HepG2 (cell line): ENCODE data around the gene NUBPL. TPM values are rescaled to one million over a fixed set of nuclear protein-coding genes. Genes with fewer than 3 reads are reported as not detected.

Experiments used
- ATAC-seq: fragments of 200-7000 bp; cut with Tn5 transposase; 3 replicates; pipeline ENCODE4 v1.9.1; 2020; ENCODE audit warnings: mild to moderate bottlenecking, moderate library complexity
- BruUV-seq: library from RNA; stranded (reverse); fragments of 400-500 nt; replicated peaks from 2 replicates; lab custom pipeline; 2021; lab: Mats Ljungman, UMichigan
- CTCF ChIA-PET: fragments of 300-600 bp; formaldehyde crosslinking; extraction: SDS; loops from one replicate; lab custom pipeline; 2021; ENCODE audit warnings: low total read pairs, inconsistent platforms, low intra/inter-chr PET ratio; lab: Yijun Ruan, JAX
- POLR2A ChIA-PET: fragments of 350-600 bp; sonication (Branson Sonifier 250); formaldehyde crosslinking; loops from one replicate; lab custom pipeline; 2020; ENCODE audit warnings: antibody characterized with exemption, inconsistent platforms; lab: Yijun Ruan, JAX
- DNase-seq: peaks from one replicate; pipeline ENCODE4 v3.0.0-alpha.2; 2015; ENCODE audit warnings: low spot score
- FAIRE-seq: peaks from 3 replicates; lab custom pipeline; 2011; peaks lifted over from hg19 to GRCh38; lab: Jason Lieb, UNC
- H2AFZ ChIP-seq: one replicate; pipeline ENCODE4 v1.6.1; 2011; ENCODE audit warnings: low read length, inconsistent platforms
- H3K27ac ChIP-seq: fragments of 300-600 bp; 3 replicates; pipeline ENCODE4 v1.8.0; 2011; ENCODE audit warnings: mixed run types, mild to moderate bottlenecking, mixed read lengths, low read length, inconsistent platforms; ENCODE audit not compliant: insufficient read depth; ENCODE audit errors: extremely low read length
- H3K27me3 ChIP-seq, 2 experiments: fragments of 200-600 bp in 1 of 2; 2 replicates in 1 of 2; 3 replicates in 1 of 2; pipeline versions ENCODE4 v1.6.0 to v1.8.0; 2011; ENCODE audit warnings: low read length in 2 of 2, mild to moderate bottlenecking in 2 of 2, moderate library complexity in 2 of 2, inconsistent platforms in 1 of 2; ENCODE audit not compliant: insufficient read depth in 2 of 2, control insufficient read depth in 1 of 2
- H3K36me3 ChIP-seq, 2 experiments: fragments of 200-600 bp in 1 of 2; replicated peaks in 1 of 2; 2 replicates in 1 of 2; 3 replicates in 1 of 2; pipeline versions ENCODE4 v1.5.1 to v1.8.0; 2011; ENCODE audit warnings: low read length in 2 of 2, inconsistent platforms in 1 of 2; ENCODE audit not compliant: insufficient read depth in 2 of 2, control insufficient read depth in 1 of 2
- H3K4me1 ChIP-seq: 2 replicates; pipeline ENCODE4 v1.5.1; 2012; ENCODE audit warnings: low read length, inconsistent platforms; ENCODE audit not compliant: insufficient read depth
- H3K4me2 ChIP-seq: 2 replicates; pipeline ENCODE4 v1.6.0; 2011; ENCODE audit warnings: low read depth, low read length, inconsistent platforms
- H3K4me3 ChIP-seq, 3 experiments: fragments of 200-600 bp in 1 of 3; sonication (generic), shearing (Covaris generic) in 1 of 3; replicated peaks in 1 of 3; 2 replicates each; pipeline ENCODE4 v1.5.1; 2011 to 2016; ENCODE audit warnings: low read length in 3 of 3, inconsistent platforms in 2 of 3, low read depth in 2 of 3, mild to moderate bottlenecking in 2 of 3, control low read depth in 1 of 3, mixed read lengths in 1 of 3; ENCODE audit not compliant: insufficient read depth in 1 of 3
- H3K79me2 ChIP-seq: one replicate; pipeline ENCODE4 v1.6.1; 2011; ENCODE audit warnings: low read length, inconsistent platforms; ENCODE audit not compliant: insufficient read depth
- H3K9ac ChIP-seq: 2 replicates; pipeline ENCODE4 v1.6.0; 2011; ENCODE audit warnings: mild to moderate bottlenecking, low read depth, low read length, inconsistent platforms; ENCODE audit not compliant: insufficient read depth
- H3K9me3 ChIP-seq: 2 replicates; pipeline ENCODE4 v1.5.1; 2012; ENCODE audit warnings: mild to moderate bottlenecking, low read length
- H4K20me1 ChIP-seq: 2 replicates; pipeline ENCODE4 v1.6.0; 2011; ENCODE audit warnings: inconsistent platforms, mild to moderate bottlenecking, low read length, moderate library complexity; ENCODE audit not compliant: insufficient read depth
- ADNP ChIP-seq: sonication (generic); formaldehyde crosslinking; IDR thresholded peaks from 2 replicates; pipeline ENCODE4 v1.4.0; 2020; ENCODE audit warnings: missing genetic modification reagents
- FOXK1 ChIP-seq: sonication (generic); formaldehyde crosslinking; IDR thresholded peaks from 2 replicates; pipeline ENCODE4 v1.4.0; 2020; ENCODE audit warnings: low read depth, missing genetic modification reagents, borderline replicate concordance
- MAFG ChIP-seq: sonication (generic); formaldehyde crosslinking; IDR thresholded peaks from 2 replicates; pipeline ENCODE4 v1.5.1; 2020; ENCODE audit warnings: mild to moderate bottlenecking, missing genetic modification reagents
- SOX5 ChIP-seq: IDR thresholded peaks from 2 replicates; pipeline ENCODE4 v1.6.1; 2016; ENCODE audit warnings: borderline replicate concordance
- ZFP82 ChIP-seq: sonication (generic); formaldehyde crosslinking; IDR thresholded peaks from 2 replicates; pipeline ENCODE4 v1.5.1; 2020; ENCODE audit warnings: mild to moderate bottlenecking, missing genetic modification reagents, borderline replicate concordance
- ZNF143 ChIP-seq: sonication (generic); formaldehyde crosslinking; IDR thresholded peaks from 2 replicates; pipeline ENCODE4 v1.4.0; 2020; ENCODE audit warnings: missing genetic modification reagents
- ZNF180 ChIP-seq: sonication (generic); formaldehyde crosslinking; IDR thresholded peaks from 2 replicates; pipeline ENCODE4 v1.4.0; 2020; ENCODE audit warnings: low read depth, missing genetic modification reagents, borderline replicate concordance
- ZNF354B ChIP-seq: sonication (generic); formaldehyde crosslinking; IDR thresholded peaks from 2 replicates; pipeline ENCODE4 v1.8.0; 2022; ENCODE audit warnings: mild to moderate bottlenecking, missing genetic modification reagents
- ZNF550 ChIP-seq: sonication (generic); formaldehyde crosslinking; IDR thresholded peaks from 2 replicates; pipeline ENCODE4 v1.4.0; 2020; ENCODE audit warnings: mild to moderate bottlenecking, missing genetic modification reagents, borderline replicate concordance
- ZNF781 ChIP-seq: sonication (generic); formaldehyde crosslinking; IDR thresholded peaks from 2 replicates; pipeline ENCODE4 v1.5.1; 2020; ENCODE audit warnings: borderline replicate concordance, mild to moderate bottlenecking, missing genetic modification reagents; ENCODE audit errors: not compliant biosample characterization
- ZSCAN20 ChIP-seq: sonication (generic); formaldehyde crosslinking; IDR thresholded peaks from 2 replicates; pipeline ENCODE4 v1.4.0; 2020; ENCODE audit warnings: missing genetic modification reagents, mild to moderate bottlenecking, borderline replicate concordance
- WGBS: methylation state at CpG from one replicate; pipeline ENCODE4 v1.1.6; 2017; ENCODE audit warnings: low lambda C conversion rate; 5-methylcytosine and 5-hydroxymethylcytosine counted together
- in situ Hi-C: cut with HindIII; loops from 2 replicates; pipeline ENCODE4 v1.10.0; 2017; ENCODE audit warnings: low pct_unique_long_range_greater_than_20kb; ENCODE audit not compliant: extremely low pct_ligation_motif_present
- intact Hi-C: fragments of 100-400 bp; cut with micrococcal nuclease; formaldehyde crosslinking; loops from one replicate; pipeline ENCODE4 v1.10.0; 2022; ENCODE audit not compliant: unreplicated experiment
- polyA plus RNA-seq, 8 experiments: library from polyadenylated mRNA; depleted of rRNA in 3 of 8; stranded (reverse) in 7 of 8; unstranded in 1 of 8; fragments of >200 nt; fragmentation: Illumina TruSeq in 4 of 8; extraction: Trizol in 4 of 8; gene quantifications; 2 replicates each; pipeline versions ENCODE4 v1.2.1 to v1.2.3, GENCODE V29; 2011 to 2016; ENCODE audit warnings: low read depth in 4 of 8, missing spikeins in 1 of 8, mixed read lengths in 1 of 8; ENCODE audit not compliant: insufficient read depth in 1 of 8
- total RNA-seq, 5 experiments: library from RNA; depleted of rRNA; stranded (reverse); fragments of >200 nt; fragmentation: Illumina TruSeq; extraction: Trizol; gene quantifications; 2 replicates each; pipeline ENCODE4 v1.2.3, GENCODE V29; 2016; ENCODE audit warnings: low read depth in 1 of 5
- TF ChIP-seq, protein P1 (sequence below): sonication (generic); formaldehyde crosslinking; IDR thresholded peaks from 2 replicates; pipeline ENCODE4 v1.8.1; 2022; ENCODE audit warnings: mild to moderate bottlenecking, missing genetic modification reagents

NUBPL gene
- total and polyA plus RNA-seq, 2 of the 13 experiments (the other 11 are each of a cell fraction or from before 2014, with no cell fraction given) = 21.3 to 44.1 TPM

DNA sequence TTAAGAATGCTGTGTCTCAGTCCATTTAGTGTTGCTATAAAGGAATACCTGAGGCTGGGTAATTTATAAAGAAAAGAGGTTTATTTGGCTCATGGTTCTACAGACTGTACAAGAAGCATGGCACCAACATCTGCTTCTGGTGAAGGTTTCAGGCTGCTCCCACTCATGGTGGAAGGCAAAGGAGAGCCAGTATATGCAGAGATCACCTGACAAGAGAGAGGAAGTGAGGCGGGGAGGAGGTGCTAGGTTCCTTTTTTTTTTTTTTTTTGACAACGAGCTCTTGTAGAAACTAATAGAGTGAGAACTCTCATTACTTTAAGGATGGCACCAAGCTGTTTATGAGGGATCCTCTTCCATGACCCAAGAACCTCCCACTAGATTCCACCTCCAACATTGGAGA is 121.6 kb downstream of the NUBPL start (continued):
- TF ChIP-seq, protein P1, sequence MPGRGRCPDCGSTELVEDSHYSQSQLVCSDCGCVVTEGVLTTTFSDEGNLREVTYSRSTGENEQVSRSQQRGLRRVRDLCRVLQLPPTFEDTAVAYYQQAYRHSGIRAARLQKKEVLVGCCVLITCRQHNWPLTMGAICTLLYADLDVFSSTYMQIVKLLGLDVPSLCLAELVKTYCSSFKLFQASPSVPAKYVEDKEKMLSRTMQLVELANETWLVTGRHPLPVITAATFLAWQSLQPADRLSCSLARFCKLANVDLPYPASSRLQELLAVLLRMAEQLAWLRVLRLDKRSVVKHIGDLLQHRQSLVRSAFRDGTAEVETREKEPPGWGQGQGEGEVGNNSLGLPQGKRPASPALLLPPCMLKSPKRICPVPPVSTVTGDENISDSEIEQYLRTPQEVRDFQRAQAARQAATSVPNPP (CRISPR knock-in tag) = no peak
- no peak for TF ChIP-seq ZFP82 (CRISPR knock-in tag)

- H2AFZ ChIP-seq = no peak overlapping the region
- no peak overlapping the region for H3K4me2 ChIP-seq
- no peaks in the 10 kb centered on the region for H3K27me3 ChIP-seq
- in situ Hi-C loops = no loop called here
- CTCF ChIA-PET = no interaction called here
- no peak for ATAC-seq
- no TSS peak for BruUV-seq
- H3K9me3 ChIP-seq = no peaks in the 10 kb centered on the region
- H3K9ac ChIP-seq = no peak overlapping the region
- TF ChIP-seq ZFP82 (CRISPR knock-in tag) = no peak
- TF ChIP-seq ADNP = no peak
- TF ChIP-seq ZNF180 (CRISPR knock-in tag) = no peak
- TF ChIP-seq ZSCAN20 = no peak
- TF ChIP-seq ZNF550 (CRISPR knock-in tag) = no peak
- TF ChIP-seq SOX5 (CRISPR knock-in tag) = no peak
- TF ChIP-seq ZNF354B (CRISPR knock-in tag) = no peak
- TF ChIP-seq ZNF781 (CRISPR knock-in tag) = no peak
- no peak for TF ChIP-seq ZNF143
- no peak for TF ChIP-seq MAFG (CRISPR knock-in tag)
- no peak for TF ChIP-seq FOXK1 (CRISPR knock-in tag)
- POLR2A ChIA-PET = no interaction called here
- no peak overlapping the region for H3K4me3 ChIP-seq
- H3K27ac ChIP-seq = no peak overlapping the region
- DNase-seq = no peak
- intact Hi-C loops = no loop called here
- no peaks in the 10 kb centered on the region for H3K79me2 ChIP-seq
- WGBS = 97% methylated on average over 1 of the region's 1 CpG
- H3K36me3 ChIP-seq = no peaks in the 10 kb centered on the region
- H3K4me1 ChIP-seq = 0 out of 2 replicates have a peak, but pooled peaks cover 5% of the 10 kb centered on the region
- no peak for FAIRE-seq
- H4K20me1 ChIP-seq = no peaks in the 10 kb centered on the region
These were observed 126.5 kb downstream of the NUBPL start for GRCh38 chr14:31687726-31688125.
